Mammary epithelial cell (primary cell): ENCODE results near the gene WDR27.

Source experiments
- EZH2 ChIP-seq: IDR thresholded peaks from 2 replicates; pipeline ENCODE4 v1.6.1; 2012; ENCODE audit warnings: low read length, inconsistent platforms, borderline replicate concordance
- TF ChIP-seq, protein P1 (sequence below), 2 donors: IDR thresholded peaks in 1 of 2; conservative IDR thresholded peaks in 1 of 2; 2 replicates each; pipeline ENCODE4 v1.5.1; 2011 to 2012; ENCODE audit warnings: inconsistent platforms in 2 of 2, low read length in 2 of 2, mild to moderate bottlenecking in 2 of 2, control low read depth in 1 of 2, low read depth in 1 of 2; ENCODE audit not compliant: insufficient read depth in 1 of 2; ENCODE audit errors: extremely low read depth in 1 of 2

DNA sequence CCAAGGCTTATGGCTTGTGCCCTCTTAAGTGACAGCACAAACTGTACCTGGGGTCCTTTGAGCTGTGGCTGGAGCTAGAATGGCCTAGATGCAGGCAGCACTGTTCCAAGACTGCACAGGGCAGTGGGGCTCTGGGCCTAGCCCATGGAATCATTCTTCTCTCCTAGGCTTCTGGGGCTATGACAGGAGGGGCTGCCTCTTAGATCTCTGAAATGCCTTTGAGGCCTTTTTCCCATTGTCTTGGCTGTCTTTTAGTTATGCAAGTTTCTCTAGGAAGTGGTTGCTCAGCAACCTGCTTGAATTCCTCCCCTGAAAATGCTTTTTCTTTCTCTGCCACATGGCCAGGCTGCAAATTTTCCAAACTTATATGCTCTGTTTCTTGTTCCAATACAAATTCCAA lies 183.4 kb downstream of the WDR27 start:
- TF ChIP-seq, protein P1, sequence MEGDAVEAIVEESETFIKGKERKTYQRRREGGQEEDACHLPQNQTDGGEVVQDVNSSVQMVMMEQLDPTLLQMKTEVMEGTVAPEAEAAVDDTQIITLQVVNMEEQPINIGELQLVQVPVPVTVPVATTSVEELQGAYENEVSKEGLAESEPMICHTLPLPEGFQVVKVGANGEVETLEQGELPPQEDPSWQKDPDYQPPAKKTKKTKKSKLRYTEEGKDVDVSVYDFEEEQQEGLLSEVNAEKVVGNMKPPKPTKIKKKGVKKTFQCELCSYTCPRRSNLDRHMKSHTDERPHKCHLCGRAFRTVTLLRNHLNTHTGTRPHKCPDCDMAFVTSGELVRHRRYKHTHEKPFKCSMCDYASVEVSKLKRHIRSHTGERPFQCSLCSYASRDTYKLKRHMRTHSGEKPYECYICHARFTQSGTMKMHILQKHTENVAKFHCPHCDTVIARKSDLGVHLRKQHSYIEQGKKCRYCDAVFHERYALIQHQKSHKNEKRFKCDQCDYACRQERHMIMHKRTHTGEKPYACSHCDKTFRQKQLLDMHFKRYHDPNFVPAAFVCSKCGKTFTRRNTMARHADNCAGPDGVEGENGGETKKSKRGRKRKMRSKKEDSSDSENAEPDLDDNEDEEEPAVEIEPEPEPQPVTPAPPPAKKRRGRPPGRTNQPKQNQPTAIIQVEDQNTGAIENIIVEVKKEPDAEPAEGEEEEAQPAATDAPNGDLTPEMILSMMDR (conservative IDR thresholded peaks at IDR 0.05 in 1 of 2, IDR thresholded peaks at IDR 0.05 in 1 of 2; ENCODE audit: extremely low read depth in 1 of 2, insufficient read depth in 1 of 2, low read depth in 1 of 2, low read length in 2 of 2), result no peak
- TF ChIP-seq EZH2, result no peak
